ENCODE results near the gene UBE2E2.

UBE2E2 gene

DNA sequence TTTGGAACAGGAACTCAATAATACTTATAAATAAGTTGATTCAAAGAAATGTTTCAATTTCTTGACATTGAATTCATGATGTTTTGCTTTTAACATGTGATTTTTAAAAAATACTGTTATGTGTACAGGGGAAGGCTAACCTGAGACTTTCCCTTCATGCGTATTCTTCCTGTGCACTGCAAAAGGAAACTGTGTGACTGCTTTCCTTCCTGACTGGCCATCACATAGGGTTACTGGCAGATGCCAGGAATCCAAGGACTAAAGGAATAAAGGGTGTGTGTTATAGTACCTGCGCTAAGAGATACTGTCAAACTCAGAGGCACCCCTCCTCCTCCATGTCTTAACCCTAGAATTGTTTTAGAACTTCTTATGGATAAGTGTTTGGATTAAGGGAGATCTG, 236.0 kb downstream of the UBE2E2 start:
- Histone ChIP-seq H3K27me3 (no peaks in the 10 kb centered on the region), H3K4me3 (ENCODE audit: low read depth in 1 of 2, low read length in 1 of 2) (no peak overlapping the region), H3K4me1 (ENCODE audit: control insufficient read depth in 1 of 2, insufficient read depth in 1 of 2, low read depth in 1 of 2, low read length in 1 of 2) (no peaks in the 10 kb centered on the region), H3K9me3 (no peaks in the 10 kb centered on the region), H3K36me3 (no peaks in the 10 kb centered on the region), H3K27ac (no peak overlapping the region)
- TF ChIP-seq, protein P1, sequence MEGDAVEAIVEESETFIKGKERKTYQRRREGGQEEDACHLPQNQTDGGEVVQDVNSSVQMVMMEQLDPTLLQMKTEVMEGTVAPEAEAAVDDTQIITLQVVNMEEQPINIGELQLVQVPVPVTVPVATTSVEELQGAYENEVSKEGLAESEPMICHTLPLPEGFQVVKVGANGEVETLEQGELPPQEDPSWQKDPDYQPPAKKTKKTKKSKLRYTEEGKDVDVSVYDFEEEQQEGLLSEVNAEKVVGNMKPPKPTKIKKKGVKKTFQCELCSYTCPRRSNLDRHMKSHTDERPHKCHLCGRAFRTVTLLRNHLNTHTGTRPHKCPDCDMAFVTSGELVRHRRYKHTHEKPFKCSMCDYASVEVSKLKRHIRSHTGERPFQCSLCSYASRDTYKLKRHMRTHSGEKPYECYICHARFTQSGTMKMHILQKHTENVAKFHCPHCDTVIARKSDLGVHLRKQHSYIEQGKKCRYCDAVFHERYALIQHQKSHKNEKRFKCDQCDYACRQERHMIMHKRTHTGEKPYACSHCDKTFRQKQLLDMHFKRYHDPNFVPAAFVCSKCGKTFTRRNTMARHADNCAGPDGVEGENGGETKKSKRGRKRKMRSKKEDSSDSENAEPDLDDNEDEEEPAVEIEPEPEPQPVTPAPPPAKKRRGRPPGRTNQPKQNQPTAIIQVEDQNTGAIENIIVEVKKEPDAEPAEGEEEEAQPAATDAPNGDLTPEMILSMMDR (IDR thresholded peaks at IDR 0.05), result no peak

DNA sequence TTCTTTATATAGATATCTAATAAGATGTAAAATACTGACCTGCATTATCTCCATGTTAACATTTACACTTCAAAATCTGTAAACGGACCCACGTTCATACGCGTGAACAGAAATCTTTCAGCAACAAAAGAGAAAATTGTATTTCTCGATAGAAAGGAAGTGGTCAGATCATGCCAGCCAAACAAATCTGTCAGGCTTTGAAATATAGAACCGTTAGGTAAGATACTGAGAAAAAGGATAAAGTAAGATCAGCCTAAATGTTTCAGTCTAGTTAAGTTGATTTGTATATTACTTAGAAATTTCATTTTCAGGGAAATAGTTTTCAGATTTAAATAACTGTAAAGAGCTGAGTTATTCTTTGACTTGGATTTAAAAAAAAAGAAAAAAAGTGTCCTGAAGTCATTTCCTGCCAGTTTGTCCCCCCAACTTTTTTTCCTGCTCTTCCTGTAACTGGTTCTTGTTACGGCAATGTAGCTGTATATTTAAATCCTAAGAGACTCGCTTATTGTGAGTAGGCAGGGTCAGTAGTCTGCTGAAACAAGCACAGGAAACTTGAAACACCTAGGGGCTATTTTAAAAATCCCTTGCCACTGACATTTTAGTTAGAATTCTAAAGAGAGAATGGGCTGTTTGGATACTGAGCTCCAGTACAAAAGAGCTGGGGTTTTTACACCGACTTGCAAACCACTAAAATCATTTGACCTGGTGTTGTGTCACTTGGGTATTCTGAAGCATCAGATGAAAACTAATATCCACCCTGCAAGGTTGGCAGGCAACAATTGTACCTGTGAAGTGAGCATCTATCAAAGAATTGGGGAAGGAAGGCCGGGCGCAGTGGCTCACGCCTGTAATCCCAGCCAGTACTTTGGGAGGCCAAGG, 237.5 kb downstream of the UBE2E2 start:
- no peak overlapping the region for H3K27ac ChIP-seq
- no peak overlapping the region for H3K4me3 ChIP-seq (ENCODE audit: low read depth in 1 of 2, low read length in 1 of 2)
- no peaks in the 10 kb centered on the region for H3K9me3 ChIP-seq
- TF ChIP-seq, protein P1 (IDR thresholded peaks at IDR 0.05), result no peak
- no peaks in the 10 kb centered on the region for H3K27me3 ChIP-seq
- no peaks in the 10 kb centered on the region for H3K4me1 ChIP-seq (ENCODE audit: control insufficient read depth in 1 of 2, insufficient read depth in 1 of 2, low read depth in 1 of 2, low read length in 1 of 2)
- H3K36me3 ChIP-seq, result no peaks in the 10 kb centered on the region

DNA sequence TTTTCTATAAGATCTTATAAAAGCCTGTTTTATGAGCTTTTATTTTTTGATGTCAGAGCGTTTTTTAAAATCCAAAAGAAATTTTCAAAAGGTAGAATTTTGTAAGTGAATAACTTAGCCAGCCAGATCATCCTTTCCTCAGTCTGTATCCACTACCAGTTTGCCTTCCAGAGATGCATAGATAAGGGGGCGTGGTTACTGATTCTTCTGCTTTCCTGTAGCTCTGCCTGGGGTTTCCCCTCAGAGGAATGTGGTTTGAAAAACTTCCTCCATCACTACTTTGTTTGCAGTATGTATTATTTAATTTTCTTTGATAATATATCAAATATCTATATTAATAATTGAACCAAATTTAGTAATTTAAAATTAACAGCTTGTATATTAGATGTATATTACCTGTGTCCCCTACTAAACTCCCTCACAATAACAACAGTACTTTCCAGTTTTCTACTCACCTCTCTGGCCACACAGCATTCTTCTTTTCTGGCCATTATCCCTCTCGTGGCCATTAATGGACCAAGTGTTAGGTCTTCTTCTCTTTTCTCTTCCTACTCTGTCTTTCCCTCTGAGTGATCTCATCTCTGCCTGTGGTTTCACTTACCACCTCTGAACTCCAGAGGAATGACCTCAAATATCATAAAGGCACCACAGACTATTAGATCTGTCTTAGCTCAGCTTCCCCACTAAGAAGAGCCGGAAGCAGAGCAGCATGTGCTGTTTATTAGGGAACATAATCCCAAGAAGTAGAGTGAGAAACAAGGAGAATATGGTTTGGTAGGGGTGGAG, 239.7 kb downstream of the UBE2E2 start:
- TF ChIP-seq, protein P1 (IDR thresholded peaks at IDR 0.05), result no peak
- no peaks in the 10 kb centered on the region for H3K9me3 ChIP-seq
- H3K36me3 ChIP-seq, result no peaks in the 10 kb centered on the region
- no peak overlapping the region for H3K4me3 ChIP-seq (ENCODE audit: low read depth in 1 of 2, low read length in 1 of 2)
- H3K4me1 ChIP-seq (ENCODE audit: control insufficient read depth in 1 of 2, insufficient read depth in 1 of 2, low read depth in 1 of 2, low read length in 1 of 2), result no peaks in the 10 kb centered on the region
- H3K27me3 ChIP-seq, result no peaks in the 10 kb centered on the region
- no peak overlapping the region for H3K27ac ChIP-seq

DNA sequence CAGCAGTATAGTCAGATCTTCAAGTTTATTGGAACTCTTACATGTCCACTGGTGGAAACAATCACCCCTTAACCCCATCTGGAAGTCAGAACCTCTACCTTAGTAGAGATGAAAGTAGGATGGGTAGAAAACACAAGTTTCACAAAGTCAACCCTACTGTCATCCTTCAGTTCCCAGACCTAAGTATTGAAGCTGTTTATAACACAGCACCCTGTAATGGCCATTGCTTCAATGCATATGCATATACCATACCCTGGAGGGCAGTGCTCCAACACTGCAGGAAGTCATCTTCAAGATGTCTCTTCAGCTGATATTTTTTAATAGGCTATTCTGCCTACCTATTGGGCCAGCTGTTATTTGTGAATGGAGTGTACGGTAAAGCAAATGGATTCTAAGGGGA, 241.3 kb downstream of the UBE2E2 start:
- TF ChIP-seq, protein P1 (IDR thresholded peaks at IDR 0.05), result no peak

DNA sequence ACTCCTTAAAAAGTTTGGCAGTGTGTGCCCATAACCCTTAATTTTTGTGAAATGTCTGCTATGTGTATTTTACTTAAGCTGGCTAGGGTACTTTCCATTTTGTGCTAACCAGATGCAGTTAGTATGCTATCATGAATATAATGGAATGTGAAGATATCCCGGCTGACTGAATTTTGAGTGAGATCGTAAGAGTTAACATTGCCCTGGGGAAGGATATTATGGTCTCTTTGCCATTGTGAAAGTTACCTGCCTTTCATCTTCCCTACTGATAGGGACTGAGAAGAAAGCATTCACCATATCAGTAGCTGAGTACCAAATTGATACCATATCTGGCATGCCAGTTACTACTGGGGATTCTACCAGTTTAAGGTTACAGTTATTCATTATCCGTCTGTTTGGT, 243.2 kb downstream of the UBE2E2 start:
- H3K9me3 ChIP-seq, result no peaks in the 10 kb centered on the region
- TF ChIP-seq, protein P1 (IDR thresholded peaks at IDR 0.05), result no peak
- H3K36me3 ChIP-seq, result no peaks in the 10 kb centered on the region
- no peaks in the 10 kb centered on the region for H3K4me1 ChIP-seq (ENCODE audit: control insufficient read depth in 1 of 2, insufficient read depth in 1 of 2, low read depth in 1 of 2, low read length in 1 of 2)
- H3K4me3 ChIP-seq (ENCODE audit: low read depth in 1 of 2, low read length in 1 of 2), result no peak overlapping the region
- no peaks in the 10 kb centered on the region for H3K27me3 ChIP-seq
- H3K27ac ChIP-seq, result no peak overlapping the region

More for the DNA sequence above, 241.3 kb downstream of the UBE2E2 start:
- no peaks in the 10 kb centered on the region for H3K27me3 ChIP-seq
- no peaks in the 10 kb centered on the region for H3K9me3 ChIP-seq
- no peak overlapping the region for H3K4me3 ChIP-seq (ENCODE audit: low read depth in 1 of 2, low read length in 1 of 2)
- H3K27ac ChIP-seq, result no peak overlapping the region
- no peaks in the 10 kb centered on the region for H3K36me3 ChIP-seq
- no peaks in the 10 kb centered on the region for H3K4me1 ChIP-seq (ENCODE audit: control insufficient read depth in 1 of 2, insufficient read depth in 1 of 2, low read depth in 1 of 2, low read length in 1 of 2)

Data from neutrophil (primary cell).